Testis (tissue), 2 donors: ENCODE data around the gene TUB.

Source experiments
- CTCF ChIP-seq, 3 experiments: fragments of 450-650 bp in 2 of 3; fragments of 200-600 bp in 1 of 3; sonication (generic) in 1 of 3; IDR thresholded peaks; one replicate each; pipeline ENCODE4 v1.5.1; 2016 to 2019; ENCODE audit warnings: antibody characterized with exemption in 3 of 3, mild to moderate bottlenecking in 2 of 3, moderate library complexity in 1 of 3
- POLR2A ChIP-seq: fragments of 450-650 bp; IDR thresholded peaks from one replicate; pipeline ENCODE4 v1.6.1; 2017; ENCODE audit warnings: antibody characterized with exemption, mild to moderate bottlenecking, moderate library complexity

GRCh38 chr11:8100605-8101004 is 19.6 kb downstream of the TUB start:
- TF ChIP-seq CTCF (IDR thresholded peaks at IDR 0.05) (no peak), POLR2A (no peak)
